Prostate gland (tissue), 2 donors: ENCODE results near the gene UQCRC1.

Experiments
- POLR2A ChIP-seq: fragments of 450-650 bp; IDR thresholded peaks from one replicate; pipeline ENCODE4 v1.6.1; 2016; ENCODE audit warnings: antibody characterized with exemption, mild to moderate bottlenecking
- TF ChIP-seq, protein P1 (sequence below), 4 experiments: fragments of 200-600 bp in 2 of 4; fragments of 450-650 bp in 2 of 4; sonication (generic) in 2 of 4; IDR thresholded peaks; 1 replicate in 3 of 4; 2 replicates in 1 of 4; pipeline ENCODE4 v1.5.1; 2016 to 2019; ENCODE audit warnings: antibody characterized with exemption in 4 of 4, mild to moderate bottlenecking in 2 of 4, moderate library complexity in 2 of 4

DNA sequence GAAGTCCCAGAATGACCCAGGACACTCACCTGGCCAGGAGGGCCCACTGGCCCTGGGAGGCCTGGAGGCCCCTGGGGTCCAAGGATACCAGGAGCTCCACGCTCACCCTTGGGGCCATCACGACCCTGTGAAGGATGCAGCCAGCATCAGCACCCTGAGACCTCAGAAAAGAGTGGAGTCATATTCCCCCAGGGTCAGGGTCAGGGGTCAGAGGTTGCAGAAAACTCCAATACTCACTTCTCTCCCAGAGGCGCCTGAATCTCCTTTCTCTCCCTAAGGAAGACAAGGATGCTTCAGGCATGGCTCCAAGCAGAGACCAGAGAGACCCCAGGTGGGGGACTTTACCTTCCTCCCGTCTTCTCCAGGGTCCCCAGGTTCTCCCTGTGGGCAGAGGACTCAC is 32.8 kb downstream of the UQCRC1 start:
- TF ChIP-seq, protein P1, sequence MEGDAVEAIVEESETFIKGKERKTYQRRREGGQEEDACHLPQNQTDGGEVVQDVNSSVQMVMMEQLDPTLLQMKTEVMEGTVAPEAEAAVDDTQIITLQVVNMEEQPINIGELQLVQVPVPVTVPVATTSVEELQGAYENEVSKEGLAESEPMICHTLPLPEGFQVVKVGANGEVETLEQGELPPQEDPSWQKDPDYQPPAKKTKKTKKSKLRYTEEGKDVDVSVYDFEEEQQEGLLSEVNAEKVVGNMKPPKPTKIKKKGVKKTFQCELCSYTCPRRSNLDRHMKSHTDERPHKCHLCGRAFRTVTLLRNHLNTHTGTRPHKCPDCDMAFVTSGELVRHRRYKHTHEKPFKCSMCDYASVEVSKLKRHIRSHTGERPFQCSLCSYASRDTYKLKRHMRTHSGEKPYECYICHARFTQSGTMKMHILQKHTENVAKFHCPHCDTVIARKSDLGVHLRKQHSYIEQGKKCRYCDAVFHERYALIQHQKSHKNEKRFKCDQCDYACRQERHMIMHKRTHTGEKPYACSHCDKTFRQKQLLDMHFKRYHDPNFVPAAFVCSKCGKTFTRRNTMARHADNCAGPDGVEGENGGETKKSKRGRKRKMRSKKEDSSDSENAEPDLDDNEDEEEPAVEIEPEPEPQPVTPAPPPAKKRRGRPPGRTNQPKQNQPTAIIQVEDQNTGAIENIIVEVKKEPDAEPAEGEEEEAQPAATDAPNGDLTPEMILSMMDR (IDR thresholded peaks at IDR 0.05): no peak
- TF ChIP-seq POLR2A: no peak
